Measurements from ENCODE around the gene MRPL4. TPM values are rescaled to one million over a fixed set of nuclear protein-coding genes. Genes with fewer than 3 reads are reported as not detected.

Gene MRPL4
- total and polyA plus RNA-seq, 2 of the 13 experiments (the other 11 are each of a cell fraction or from before 2014, with no cell fraction given) = 40.6 to 42.5 TPM

DNA sequence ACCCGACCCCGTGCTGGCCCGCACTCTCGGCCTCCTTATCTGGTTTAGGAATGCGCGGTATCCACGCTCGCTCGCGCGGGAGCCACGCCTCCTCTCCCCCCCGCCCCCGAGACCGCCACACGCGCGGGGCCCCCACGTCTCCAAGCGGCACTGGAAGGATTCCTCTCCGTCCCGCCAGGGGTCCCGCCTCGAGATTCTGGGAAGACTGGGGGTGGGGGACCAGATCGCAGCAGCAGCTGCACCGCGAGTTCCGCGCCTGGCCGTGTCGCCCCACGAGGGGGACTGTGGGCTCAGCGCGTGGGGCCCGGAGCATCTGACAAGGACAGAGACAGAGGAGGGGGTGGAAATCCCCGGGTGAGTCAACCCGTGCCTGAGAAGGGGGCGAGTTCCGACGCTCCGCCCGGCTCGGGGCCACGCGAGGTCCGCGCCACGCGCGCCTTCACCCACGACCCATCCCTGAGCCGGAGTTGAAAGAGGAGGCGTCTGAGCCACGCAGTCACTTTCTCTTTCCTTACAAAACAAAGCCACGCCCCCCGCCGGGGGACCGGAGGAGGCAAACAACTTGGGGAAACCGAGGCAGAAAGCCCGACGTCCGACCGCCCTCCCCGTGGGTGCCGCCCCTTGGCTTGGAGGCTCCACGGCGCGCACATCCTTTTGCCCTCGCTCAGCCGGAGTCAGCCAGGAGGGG lies 21.7 kb upstream of the MRPL4 start (continued):
- 0 out of 2 replicates have a peak, but pooled peaks have one; percentile 11 for TF ChIP-seq HIVEP1 (CRISPR knock-in tag; IDR thresholded peaks at IDR 0.05)
- no peak for TF ChIP-seq ZNF317 (CRISPR knock-in tag; IDR thresholded peaks at IDR 0.05)

DNA sequence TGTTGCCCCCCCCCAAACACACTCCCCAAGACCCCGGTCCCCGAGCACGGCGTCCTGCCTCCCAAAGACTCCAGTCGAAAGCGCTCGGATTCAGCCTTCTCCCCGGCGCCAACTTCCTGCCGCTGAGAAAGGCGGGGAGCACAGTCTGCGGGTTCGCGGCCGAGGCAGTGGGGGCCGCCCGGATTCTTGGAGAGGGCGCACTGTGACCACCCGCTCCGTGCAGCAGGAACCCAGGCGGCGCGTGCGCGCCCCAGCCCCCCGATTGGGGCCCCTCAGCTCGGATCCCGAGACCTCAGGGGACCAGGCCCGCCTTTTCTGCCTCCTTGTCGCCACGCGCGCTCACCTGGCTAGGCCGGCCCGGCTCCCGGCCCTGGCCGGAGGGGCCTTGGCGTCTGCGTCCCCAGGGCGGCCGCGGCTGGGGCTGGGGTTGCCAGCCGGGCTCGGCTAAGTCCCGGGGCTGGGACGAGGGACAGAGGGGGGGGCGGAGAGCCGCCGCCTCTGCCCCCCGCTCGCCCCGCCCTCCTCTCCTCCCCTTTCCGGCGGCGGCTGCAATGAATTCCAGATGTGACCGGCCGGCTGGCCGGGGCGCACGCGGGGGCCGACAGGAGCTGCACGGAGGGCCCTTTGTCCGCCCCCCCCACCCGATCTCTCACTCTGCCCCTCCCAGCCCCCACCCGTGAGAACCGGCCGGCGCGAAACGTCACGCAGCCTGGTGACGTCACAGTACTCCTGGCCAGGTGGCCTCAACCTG lies 21.0 kb upstream of the MRPL4 start, which contains the start of gene S1PR2:
Gene S1PR2, minus strand, starts transcription at position 471 of the 751 bp plus-strand sequence. CDS start 6,426 bp downstream, outside the sequence.
- Histone ChIP-seq H3K4me3 (replicated peaks in 1 of 3; ENCODE audit: insufficient read depth in 1 of 3, low read depth in 2 of 3, low read length in 3 of 3) (peak within 1 kb of the TSS; percentile 72 to 77 (median 74)), H3K9me3 (ENCODE audit: low read length) (no peaks in the 10 kb centered on the region), H3K79me2 (ENCODE audit: insufficient read depth, low read length) (no peaks in the 10 kb centered on the region), H3K4me2 (ENCODE audit: low read depth, low read length) (peak within 1 kb of the TSS; percentile 90), H2AFZ (ENCODE audit: low read length) (no peak within 1 kb of the TSS), H4K20me1 (ENCODE audit: insufficient read depth, low read length) (no peaks in the 10 kb centered on the region), H3K27me3 (ENCODE audit: control insufficient read depth in 1 of 2, insufficient read depth in 2 of 2, low read length in 2 of 2) (peaks cover 2 to 11% of the 10 kb centered on the region in 2 experiments; a peak in 4 of 5 replicates), H3K36me3 (replicated peaks in 1 of 2; ENCODE audit: control insufficient read depth in 1 of 2, insufficient read depth in 2 of 2, low read length in 2 of 2) (no peaks in the 10 kb centered on the region), H3K27ac (ENCODE audit: extremely low read length, insufficient read depth, low read length) (no peak within 1 kb of the TSS), H3K4me1 (ENCODE audit: insufficient read depth, low read length) (peaks cover 40% of the 10 kb centered on the region), H3K9ac (ENCODE audit: insufficient read depth, low read depth, low read length) (peak within 1 kb of the TSS; percentile 59)
- DNase-seq (ENCODE audit: low spot score) = peak; percentile 36
- WGBS (ENCODE audit: low lambda C conversion rate) = no CpG with 5 or more reads among the region's 73 CpGs
- intact Hi-C loops (cut with micrococcal nuclease; ENCODE audit: unreplicated experiment) (loop anchor here (1.0 kb wide), 1 partner anchor 19 kb away; no protein-coding TSS in a partner anchor), in situ Hi-C loops (cut with HindIII; ENCODE audit: extremely low pct_ligation_motif_present, low pct_unique_long_range_greater_than_20kb) (loop anchor here (10.0 kb wide), 1 partner anchor 296 kb away; the partner anchor contains the start of gene OLFM2)
- peak; percentile 71 for ATAC-seq
- ChIA-PET POLR2A (interaction anchor here (0.5 to 1.2 kb wide), 3 partner anchors 9 to 28 kb away, joined by 3 to 4 read pairs (median 3); no protein-coding TSS in a partner anchor), CTCF (ENCODE audit: low intra/inter-chr PET ratio, low total read pairs) (interaction anchor here (1.4 kb wide), 1 partner anchor 19 kb away, joined by 5 read pairs; no protein-coding TSS in a partner anchor)
- BruUV-seq (replicated peaks) = no TSS peak
- no peak for FAIRE-seq
- TF ChIP-seq FIP1L1 (IDR thresholded peaks at IDR 0.05; ENCODE audit: borderline replicate concordance, insufficient read depth, low read depth, low read length) = no peak
- TF ChIP-seq ZSCAN25 (CRISPR knock-in tag; IDR thresholded peaks at IDR 0.05) = 0 out of 2 replicates have a peak, but pooled peaks have one; percentile 4
- no peak for TF ChIP-seq ZNF121 (CRISPR knock-in tag; IDR thresholded peaks at IDR 0.05)
- TF ChIP-seq GABPA (IDR thresholded peaks at IDR 0.05; ENCODE audit: low read depth, low read length) = no peak
- no peak for TF ChIP-seq GABPA (CRISPR knock-in tag; IDR thresholded peaks at IDR 0.05; ENCODE audit: low read depth)
- TF ChIP-seq, protein P1, sequence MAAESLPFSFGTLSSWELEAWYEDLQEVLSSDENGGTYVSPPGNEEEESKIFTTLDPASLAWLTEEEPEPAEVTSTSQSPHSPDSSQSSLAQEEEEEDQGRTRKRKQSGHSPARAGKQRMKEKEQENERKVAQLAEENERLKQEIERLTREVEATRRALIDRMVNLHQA (CRISPR knock-in tag; IDR thresholded peaks at IDR 0.05) = no peak
- TF ChIP-seq HHEX (CRISPR knock-in tag; IDR thresholded peaks at IDR 0.05) = no peak
- no peak for TF ChIP-seq ARID3A (IDR thresholded peaks at IDR 0.05; ENCODE audit: low read depth, low read length)
- no peak for TF ChIP-seq STAG1 (CRISPR knock-in tag; IDR thresholded peaks at IDR 0.05)
- TF ChIP-seq KLF11 (CRISPR knock-in tag; IDR thresholded peaks at IDR 0.05) = no peak
- TF ChIP-seq ZNF75D (CRISPR knock-in tag; IDR thresholded peaks at IDR 0.05; ENCODE audit: borderline replicate concordance) = no peak
- TF ChIP-seq KMT2B (CRISPR knock-in tag; IDR thresholded peaks at IDR 0.05) = no peak
- no peak for TF ChIP-seq TMF1 (CRISPR knock-in tag; IDR thresholded peaks at IDR 0.05; ENCODE audit: low read depth)
- TF ChIP-seq ZNF20 (CRISPR knock-in tag; IDR thresholded peaks at IDR 0.05) = no peak
- TF ChIP-seq FOXK2 (IDR thresholded peaks at IDR 0.05) = no peak
- TF ChIP-seq KLF9 (CRISPR knock-in tag; IDR thresholded peaks at IDR 0.05; ENCODE audit: low read depth) = no peak
- TF ChIP-seq PRMT3 (CRISPR knock-in tag; IDR thresholded peaks at IDR 0.05; ENCODE audit: borderline replicate concordance, low read depth) = no peak
- TF ChIP-seq NR2F1 (CRISPR knock-in tag; IDR thresholded peaks at IDR 0.05) = no peak
- no peak for TF ChIP-seq ZNF17 (CRISPR knock-in tag; IDR thresholded peaks at IDR 0.05)
- no peak for TF ChIP-seq JDP2 (CRISPR knock-in tag; IDR thresholded peaks at IDR 0.05; ENCODE audit: borderline replicate concordance)

Data from HepG2 (cell line).